Gastroesophageal sphincter (tissue), 4 donors: ENCODE results near the gene PHPT1. TPM values are rescaled to one million over a fixed set of nuclear protein-coding genes. Genes with fewer than 3 reads are reported as not detected.
A peak's percentile ranks its signal among the peaks of the same experiment; 100 is the strongest.
"Not testable (repeated sequence)": the region's sequence is repeated elsewhere in the genome, so short reads cannot be mapped to it uniquely, and the experiment has no call there.

Experiments
- ATAC-seq: fragments of 150-250 bp; one replicate; pipeline ENCODE4 v1.9.1; 2016; ENCODE audit warnings: mild to moderate bottlenecking, moderate library complexity
- H3K27ac ChIP-seq, 4 donors: fragments of 200-600 bp; sonication (generic) in 3 of 4; 1 replicate in 3 of 4; 2 replicates in 1 of 4; pipeline ENCODE4 v1.5.1; 2016 to 2019
- H3K27me3 ChIP-seq: fragments of 200-600 bp; sonication (generic); one replicate; pipeline ENCODE4 v1.5.1; 2019
- H3K36me3 ChIP-seq, 2 donors: fragments of 200-600 bp; sonication (generic); one replicate each; pipeline ENCODE4 v1.5.1; 2019; ENCODE audit warnings: control low read depth in 1 of 2
- H3K4me1 ChIP-seq, 3 donors: fragments of 200-600 bp; sonication (generic); 1 replicate in 2 of 3; 2 replicates in 1 of 3; pipeline ENCODE4 v1.5.1; 2016 to 2019; ENCODE audit warnings: control low read depth in 2 of 3
- H3K4me3 ChIP-seq, 2 donors: fragments of 200-600 bp; sonication (generic); one replicate each; pipeline ENCODE4 v1.5.1; 2019; ENCODE audit warnings: mild to moderate bottlenecking in 1 of 2, moderate library complexity in 1 of 2
- H3K9me3 ChIP-seq, 3 donors: fragments of 200-600 bp; sonication (generic); one replicate each; pipeline ENCODE4 v1.5.1; 2017 to 2019; ENCODE audit warnings: control low read depth in 2 of 3
- EP300 ChIP-seq: sonication (generic); formaldehyde crosslinking; IDR thresholded peaks from one replicate; pipeline ENCODE4 v1.6.1; 2017; ENCODE audit warnings: antibody characterized with exemption, mild to moderate bottlenecking
- POLR2A ChIP-seq, 2 donors: fragments of 450-650 bp; IDR thresholded peaks; one replicate each; pipeline ENCODE4 v1.6.1; 2017; ENCODE audit warnings: antibody characterized with exemption in 2 of 2, mild to moderate bottlenecking in 2 of 2, moderate library complexity in 1 of 2
- POLR2AphosphoS5 ChIP-seq: sonication (generic); formaldehyde crosslinking; IDR thresholded peaks from one replicate; pipeline ENCODE4 v1.6.1; 2017; ENCODE audit warnings: antibody characterized with exemption
- WGBS, 2 donors: methylation state at CpG; one replicate each; pipeline ENCODE4 v1.1.5; 2018; ENCODE audit warnings: low coverage in 1 of 2; 5-methylcytosine and 5-hydroxymethylcytosine counted together
- total RNA-seq, 4 donors: library from RNA; depleted of rRNA; stranded (reverse); fragments of >200 nt; gene quantifications; one replicate each; pipeline ENCODE4 v1.1.0, GENCODE V29; 2016
- TF ChIP-seq, protein P1 (sequence below), 4 experiments: fragments of 200-600 bp in 2 of 4; fragments of 450-650 bp in 2 of 4; sonication (generic) in 1 of 4; IDR thresholded peaks; one replicate each; pipeline ENCODE4 v1.5.1; 2017 to 2019; ENCODE audit warnings: antibody characterized with exemption in 4 of 4, mild to moderate bottlenecking in 2 of 4, moderate library complexity in 2 of 4

Gene PHPT1
- total RNA-seq: 10 to 100 TPM; 33.7 to 63.5 (median 43.7) TPM

DNA sequence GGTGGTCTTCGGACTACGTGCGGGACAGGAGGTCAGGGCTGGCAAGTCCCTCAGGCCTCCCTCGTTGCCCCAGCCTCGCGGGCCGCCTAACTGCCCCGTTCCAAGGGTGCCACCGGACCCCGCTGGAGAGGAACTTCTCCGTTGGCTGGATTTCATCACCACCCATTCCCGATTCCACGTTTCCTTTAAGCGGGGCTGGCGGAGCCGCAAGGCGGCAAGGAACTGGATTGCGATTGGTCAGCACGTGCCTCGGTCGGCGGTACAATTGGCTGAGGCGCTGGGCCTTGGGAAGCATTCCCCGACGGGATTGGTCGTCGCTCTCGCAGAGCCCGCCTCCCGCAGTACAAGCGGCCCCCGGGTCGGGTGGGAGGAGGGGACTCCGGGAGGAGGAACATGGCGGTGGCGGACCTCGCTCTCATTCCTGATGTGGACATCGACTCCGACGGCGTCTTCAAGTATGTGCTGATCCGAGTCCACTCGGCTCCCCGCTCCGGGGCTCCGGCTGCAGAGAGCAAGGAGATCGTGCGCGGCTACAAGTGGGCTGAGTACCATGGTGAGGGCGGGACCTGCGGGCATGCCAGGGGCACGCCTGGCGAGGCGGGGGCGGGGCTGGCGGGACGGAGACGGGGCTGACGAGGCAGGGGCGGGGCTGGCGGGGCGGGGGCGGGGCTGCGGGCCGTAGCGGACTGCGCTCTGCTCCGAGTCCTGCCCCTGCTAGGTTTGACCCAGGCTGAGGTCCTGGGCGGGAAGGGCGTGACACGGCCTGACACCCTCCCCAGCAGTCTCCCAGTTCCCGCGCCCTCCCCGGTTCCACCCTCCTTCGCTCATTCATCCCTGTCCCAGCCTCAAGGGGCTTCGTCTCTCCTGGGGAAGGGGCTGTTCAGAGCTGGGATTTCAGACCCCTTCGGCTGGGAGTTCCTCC, at the start of gene PHPT1:
PHPT1 (plus strand) TSS at position 372 of the 922 bp plus-strand sequence; CDS start at position 394, 22 bp downstream.
- H3K4me1 ChIP-seq: peaks cover 0 to 65% (median 24%) of the 10 kb centered on the region in 3 donors

DNA sequence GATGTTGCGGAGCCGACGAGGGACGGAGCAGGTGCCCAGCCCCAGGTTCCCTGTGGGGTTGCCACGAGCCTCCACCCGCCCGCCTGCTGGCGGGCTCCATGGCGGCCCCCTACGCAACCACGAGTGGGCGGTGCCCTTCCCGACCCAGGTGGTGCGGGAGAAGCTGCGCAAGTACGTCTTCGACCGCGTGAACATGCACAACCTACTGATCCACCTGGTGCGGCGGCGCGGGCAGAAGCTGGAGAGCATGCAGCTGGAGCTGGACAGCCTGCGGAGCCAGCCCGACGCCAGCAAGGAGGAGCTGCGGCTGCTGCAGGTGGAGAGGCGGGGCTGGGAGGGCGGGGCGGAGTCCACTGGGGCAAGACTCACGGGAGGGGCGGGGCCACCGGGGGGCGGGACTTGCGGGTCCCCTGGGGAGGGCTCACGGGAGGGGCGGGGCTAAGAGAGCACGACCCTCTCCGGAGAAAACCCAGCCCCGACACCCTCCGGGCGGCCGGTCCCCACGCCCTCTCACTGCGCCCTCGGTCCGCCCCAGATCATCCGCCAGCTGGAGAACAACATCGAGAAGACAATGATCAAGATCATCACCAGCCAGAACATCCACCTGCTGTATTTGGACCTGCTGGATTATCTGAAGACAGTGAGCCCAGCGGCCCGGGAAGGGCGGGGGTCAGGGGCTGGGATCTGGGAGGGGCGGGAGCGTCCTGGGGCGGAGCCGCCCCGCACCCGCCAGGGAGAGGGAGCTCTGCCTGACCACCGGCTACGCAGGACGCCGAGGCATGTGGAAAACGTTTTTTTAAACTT, 49.2 kb upstream of the PHPT1 start:
- 0% methylated on average over 1 of the region's 63 CpGs; no CpG with 5 or more reads in 1 of the 2 donors for WGBS, 2 donors
- Histone ChIP-seq H3K4me1 (peaks cover 0 to 40% (median 16%) of the 10 kb centered on the region in 3 donors), H3K36me3 (peaks cover 0 to 12% of the 10 kb centered on the region in 2 donors), H3K27ac (no peak overlapping the region), H3K9me3 (no peaks in the 10 kb centered on the region), H3K27me3 (peaks cover 68% of the 10 kb centered on the region), H3K4me3 (peak overlapping the region in 1 of 2 donors; percentile 42)
- ATAC-seq: peak; percentile 57
- TF ChIP-seq EP300 (no peak), POLR2A (IDR thresholded peaks at IDR 0.05) (no peak), POLR2AphosphoS5 (no peak)
- TF ChIP-seq, protein P1, sequence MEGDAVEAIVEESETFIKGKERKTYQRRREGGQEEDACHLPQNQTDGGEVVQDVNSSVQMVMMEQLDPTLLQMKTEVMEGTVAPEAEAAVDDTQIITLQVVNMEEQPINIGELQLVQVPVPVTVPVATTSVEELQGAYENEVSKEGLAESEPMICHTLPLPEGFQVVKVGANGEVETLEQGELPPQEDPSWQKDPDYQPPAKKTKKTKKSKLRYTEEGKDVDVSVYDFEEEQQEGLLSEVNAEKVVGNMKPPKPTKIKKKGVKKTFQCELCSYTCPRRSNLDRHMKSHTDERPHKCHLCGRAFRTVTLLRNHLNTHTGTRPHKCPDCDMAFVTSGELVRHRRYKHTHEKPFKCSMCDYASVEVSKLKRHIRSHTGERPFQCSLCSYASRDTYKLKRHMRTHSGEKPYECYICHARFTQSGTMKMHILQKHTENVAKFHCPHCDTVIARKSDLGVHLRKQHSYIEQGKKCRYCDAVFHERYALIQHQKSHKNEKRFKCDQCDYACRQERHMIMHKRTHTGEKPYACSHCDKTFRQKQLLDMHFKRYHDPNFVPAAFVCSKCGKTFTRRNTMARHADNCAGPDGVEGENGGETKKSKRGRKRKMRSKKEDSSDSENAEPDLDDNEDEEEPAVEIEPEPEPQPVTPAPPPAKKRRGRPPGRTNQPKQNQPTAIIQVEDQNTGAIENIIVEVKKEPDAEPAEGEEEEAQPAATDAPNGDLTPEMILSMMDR (IDR thresholded peaks at IDR 0.05): no peak

More for the DNA sequence above, at the start of gene PHPT1:
- Histone ChIP-seq H3K9me3 (no peaks in the 10 kb centered on the region), H3K36me3 (peaks cover 0 to 16% of the 10 kb centered on the region in 2 donors), H3K4me3 (peak within 1 kb of the TSS; percentile 35 to 77), H3K27ac (peak within 1 kb of the TSS; percentile 45 to 96 (median 92)), H3K27me3 (peaks cover 41% of the 10 kb centered on the region)
- WGBS, 2 donors: 0% methylated on average over 12 to 14 of the region's 77 CpGs
- peak; percentile 94 for ATAC-seq
- TF ChIP-seq POLR2AphosphoS5 (peak; percentile 92), EP300 (no peak), POLR2A (IDR thresholded peaks at IDR 0.05) (peak; percentile 88 to 93)
- TF ChIP-seq, protein P1 (IDR thresholded peaks at IDR 0.05): peak in 1 of 4 experiments; percentile 6

DNA sequence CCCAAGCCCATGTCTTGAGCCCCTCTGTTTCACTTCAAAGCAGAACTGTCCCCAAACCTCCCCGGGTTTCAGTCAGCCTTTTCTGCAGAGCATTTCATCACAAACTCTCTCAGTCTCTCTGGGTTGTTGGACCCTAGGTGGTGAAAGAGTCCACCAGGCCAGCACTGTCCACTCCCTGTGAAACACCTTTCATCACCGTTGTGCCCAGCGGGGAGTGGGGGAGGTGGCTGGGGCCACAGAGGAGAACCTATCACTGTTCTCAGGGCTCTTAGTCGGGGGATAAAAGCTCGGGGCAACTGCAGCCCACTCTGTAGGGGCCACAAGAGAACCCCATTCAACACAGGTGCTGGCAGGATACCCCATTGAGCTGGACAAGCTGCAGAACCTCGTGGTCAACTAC, 46.9 kb upstream of the PHPT1 start:
- ATAC-seq: no peak
- Histone ChIP-seq H3K4me1 (peaks cover 0 to 44% (median 26%) of the 10 kb centered on the region in 3 donors), H3K4me3 (no peak overlapping the region), H3K27me3 (peaks cover 54% of the 10 kb centered on the region), H3K36me3 (peaks cover 0 to 19% of the 10 kb centered on the region in 2 donors), H3K9me3 (no peaks in the 10 kb centered on the region), H3K27ac (no peak overlapping the region)
- WGBS, 2 donors: 80% methylated on average over 2 of the region's 6 CpGs; no CpG with 5 or more reads in 1 of the 2 donors
- TF ChIP-seq POLR2AphosphoS5: no peak
- TF ChIP-seq EP300: no peak
- no peak for TF ChIP-seq POLR2A (IDR thresholded peaks at IDR 0.05)
- TF ChIP-seq, protein P1 (IDR thresholded peaks at IDR 0.05): no peak

DNA sequence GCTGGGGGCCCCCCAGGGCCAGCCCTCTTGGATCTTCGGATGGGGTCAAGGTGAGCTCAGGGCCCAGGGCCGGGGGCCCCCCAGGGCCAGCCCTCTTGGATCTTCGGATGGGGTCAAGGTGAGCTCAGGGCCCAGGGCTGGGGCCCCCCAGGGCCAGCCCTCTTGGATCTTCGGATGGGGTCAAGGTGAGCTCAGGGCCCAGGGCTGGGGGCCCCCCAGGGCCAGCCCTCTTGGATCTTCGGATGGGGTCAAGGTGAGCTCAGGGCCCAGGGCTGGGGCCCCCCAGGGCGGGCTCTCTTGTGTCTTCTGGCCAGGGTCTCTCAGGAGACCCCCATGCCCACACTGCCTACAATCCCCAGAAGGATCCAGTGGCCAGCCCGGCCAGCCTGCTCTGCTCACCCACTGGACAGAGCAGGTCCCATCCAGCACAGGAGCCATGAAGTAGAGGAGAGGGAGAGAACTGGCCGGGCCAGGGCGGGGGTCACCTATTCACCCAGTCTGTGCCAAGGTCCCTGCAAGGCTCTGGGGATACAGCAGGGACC, 46.1 kb upstream of the PHPT1 start:
- Histone ChIP-seq H3K27me3 (peaks cover 46% of the 10 kb centered on the region), H3K36me3 (peaks cover 0 to 19% of the 10 kb centered on the region in 2 donors), H3K4me1 (peaks cover 0 to 44% (median 27%) of the 10 kb centered on the region in 3 donors)
- not testable (repeated sequence) for H3K27ac ChIP-seq, H3K9me3 ChIP-seq, H3K4me3 ChIP-seq, ATAC-seq
- 80% methylated on average over 1 of the region's 9 CpGs; no CpG with 5 or more reads in 1 of the 2 donors for WGBS, 2 donors
